ENCODE data around the gene PPM1L. TPM values are rescaled to one million over a fixed set of nuclear protein-coding genes. Genes with fewer than 3 reads are reported as not detected.
"Not testable (repeated sequence)": the region's sequence is repeated elsewhere in the genome, so short reads cannot be mapped to it uniquely, and the experiment has no call there.

The PPM1L gene
- polyA plus RNA-seq, 3 donors, result 6.9 to 7.9 (median 7.6) TPM

- DNase-seq, result no peak
Observed at GRCh38 chr3:160986069-160986468, 230.0 kb downstream of the PPM1L start.

GRCh38 chr3:160987982-160988964, 232.2 kb downstream of the PPM1L start:
- DNase-seq, result peak; percentile 23

- DNase-seq, result no peak
Observed at GRCh38 chr3:160990446-160990845, 234.4 kb downstream of the PPM1L start.

GRCh38 chr3:160992712-160993111, 236.7 kb downstream of the PPM1L start:
- no peak for DNase-seq

- DNase-seq, result no peak
Observed at GRCh38 chr3:160996811-160997210, 240.8 kb downstream of the PPM1L start.

- no peak for DNase-seq
Observed at GRCh38 chr3:160998581-160998980, 242.6 kb downstream of the PPM1L start.

GRCh38 chr3:160999274-160999673, 243.2 kb downstream of the PPM1L start:
- no peak for DNase-seq

- DNase-seq, result no peak
Observed at GRCh38 chr3:161008086-161008485, 252.1 kb downstream of the PPM1L start.

- DNase-seq, result not testable (repeated sequence)
Observed at GRCh38 chr3:161010151-161010550, 254.1 kb downstream of the PPM1L start.

- no peak for DNase-seq
Observed at GRCh38 chr3:161014843-161015749, 259.1 kb downstream of the PPM1L start.

- no peak for DNase-seq
Observed at GRCh38 chr3:161016417-161017313, 260.6 kb downstream of the PPM1L start.

GRCh38 chr3:161017971-161018370, 261.9 kb downstream of the PPM1L start:
- DNase-seq, result no peak

GRCh38 chr3:161020256-161020655, 264.2 kb downstream of the PPM1L start:
- no peak for DNase-seq

- DNase-seq, result no peak
Observed at GRCh38 chr3:161025911-161026310, 269.9 kb downstream of the PPM1L start.

- DNase-seq, result no peak
Observed at GRCh38 chr3:161026612-161027510, 270.8 kb downstream of the PPM1L start.

- peak; percentile 36 for DNase-seq
Observed at GRCh38 chr3:161028555-161029153, 272.6 kb downstream of the PPM1L start.

GRCh38 chr3:161031134-161031533, 275.1 kb downstream of the PPM1L start:
- no peak for DNase-seq

GRCh38 chr3:161034913-161035550, 279.0 kb downstream of the PPM1L start:
- not testable (repeated sequence) for DNase-seq

GRCh38 chr3:161035711-161036110, 279.7 kb downstream of the PPM1L start:
- no peak for DNase-seq

Data from renal pelvis (tissue), 4 donors.